ENCODE measurements around the gene DDX17. TPM values are rescaled to one million over a fixed set of nuclear protein-coding genes. Genes with fewer than 3 reads are reported as not detected.
"Not testable (repeated sequence)": the region's sequence is repeated elsewhere in the genome, so short reads cannot be mapped to it uniquely, and the experiment has no call there.

DDX17 gene
- total RNA-seq, 4 donors from 2014 or later, result 315 to 696 (median 363) TPM

DNA sequence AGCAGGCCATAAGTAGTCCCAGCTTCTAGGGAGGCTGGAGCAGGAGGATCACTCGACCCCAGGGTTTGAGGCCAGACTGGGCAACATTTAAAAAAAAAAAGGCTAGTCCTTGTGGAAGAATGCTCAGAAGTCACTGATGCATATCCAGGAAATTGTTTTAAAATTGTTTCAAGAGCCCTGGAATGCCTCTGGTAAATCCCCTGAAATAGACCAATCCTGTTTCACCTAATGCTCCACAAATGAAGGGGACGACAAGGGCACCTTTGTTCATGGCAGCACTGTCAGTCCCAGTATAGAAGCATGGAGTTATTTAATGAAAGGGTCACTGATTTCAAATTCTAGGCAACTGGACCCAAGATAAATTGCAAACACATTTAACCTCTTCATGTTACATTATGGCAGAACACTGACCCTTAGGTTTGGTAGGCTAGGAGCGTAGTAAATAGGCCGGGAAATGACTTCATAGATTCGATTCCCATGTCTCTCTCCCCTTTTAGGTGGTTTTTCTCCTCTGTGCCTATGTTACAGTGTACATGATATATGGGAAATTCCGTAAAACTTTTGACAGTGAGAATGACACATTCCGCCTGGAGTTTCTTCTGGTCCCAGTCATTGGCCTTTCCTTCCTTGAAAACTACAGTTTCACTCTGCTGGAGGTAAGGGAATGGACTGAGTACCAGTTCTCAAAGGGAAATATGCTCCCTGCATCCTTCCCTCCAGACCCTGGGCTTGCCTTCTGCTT, 26.8 kb downstream of the DDX17 start:
- Histone ChIP-seq H3K9me3 (no peaks in the 10 kb centered on the region), H3K27ac (no peak overlapping the region), H3K4me3 (no peak overlapping the region), H3K27me3 (no peaks in the 10 kb centered on the region), H3K36me3 (peaks cover 47% of the 10 kb centered on the region), H3K4me1 (no peaks in the 10 kb centered on the region)
- peak in 1 of 2 donors; percentile 16 for DNase-seq (ENCODE audit: low spot score in 2 of 2)
- WGBS, result 75% methylated on average over 7 of the region's 7 CpGs
- TF ChIP-seq POLR2A (IDR thresholded peaks at IDR 0.05) (no peak), EP300 (IDR thresholded peaks at IDR 0.05) (no peak), POLR2AphosphoS5 (IDR thresholded peaks at IDR 0.05) (no peak)
- TF ChIP-seq, protein P1, sequence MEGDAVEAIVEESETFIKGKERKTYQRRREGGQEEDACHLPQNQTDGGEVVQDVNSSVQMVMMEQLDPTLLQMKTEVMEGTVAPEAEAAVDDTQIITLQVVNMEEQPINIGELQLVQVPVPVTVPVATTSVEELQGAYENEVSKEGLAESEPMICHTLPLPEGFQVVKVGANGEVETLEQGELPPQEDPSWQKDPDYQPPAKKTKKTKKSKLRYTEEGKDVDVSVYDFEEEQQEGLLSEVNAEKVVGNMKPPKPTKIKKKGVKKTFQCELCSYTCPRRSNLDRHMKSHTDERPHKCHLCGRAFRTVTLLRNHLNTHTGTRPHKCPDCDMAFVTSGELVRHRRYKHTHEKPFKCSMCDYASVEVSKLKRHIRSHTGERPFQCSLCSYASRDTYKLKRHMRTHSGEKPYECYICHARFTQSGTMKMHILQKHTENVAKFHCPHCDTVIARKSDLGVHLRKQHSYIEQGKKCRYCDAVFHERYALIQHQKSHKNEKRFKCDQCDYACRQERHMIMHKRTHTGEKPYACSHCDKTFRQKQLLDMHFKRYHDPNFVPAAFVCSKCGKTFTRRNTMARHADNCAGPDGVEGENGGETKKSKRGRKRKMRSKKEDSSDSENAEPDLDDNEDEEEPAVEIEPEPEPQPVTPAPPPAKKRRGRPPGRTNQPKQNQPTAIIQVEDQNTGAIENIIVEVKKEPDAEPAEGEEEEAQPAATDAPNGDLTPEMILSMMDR (IDR thresholded peaks at IDR 0.05), result no peak

DNA sequence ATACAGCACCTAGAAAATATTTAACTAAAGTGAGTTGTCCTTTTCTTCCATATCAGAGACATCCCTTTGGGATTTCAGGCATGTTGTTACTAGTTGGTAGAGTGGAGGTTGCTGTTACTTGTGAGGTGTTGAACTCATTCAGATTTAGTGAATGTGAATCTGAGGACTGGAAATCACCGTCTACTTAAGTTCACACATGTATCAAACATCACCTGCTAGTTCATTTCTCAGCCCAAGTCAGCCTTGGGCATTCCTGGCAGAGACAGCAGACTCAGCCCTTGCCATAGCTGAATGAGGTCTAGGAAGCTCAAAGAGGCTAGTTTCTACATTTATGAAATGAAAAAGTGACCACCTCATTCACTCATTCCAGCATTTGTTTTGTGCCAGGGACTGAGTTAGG, 28.5 kb downstream of the DDX17 start:
- Histone ChIP-seq H3K9me3 (no peaks in the 10 kb centered on the region), H3K27me3 (no peaks in the 10 kb centered on the region), H3K36me3 (peaks cover 30% of the 10 kb centered on the region), H3K27ac (no peak overlapping the region), H3K4me1 (no peaks in the 10 kb centered on the region), H3K4me3 (no peak overlapping the region)
- DNase-seq (ENCODE audit: low spot score in 2 of 2), result no peak
- 36% methylated on average over 1 of the region's 1 CpG for WGBS
- TF ChIP-seq POLR2AphosphoS5 (IDR thresholded peaks at IDR 0.05) (no peak), POLR2A (IDR thresholded peaks at IDR 0.05) (no peak)

DNA sequence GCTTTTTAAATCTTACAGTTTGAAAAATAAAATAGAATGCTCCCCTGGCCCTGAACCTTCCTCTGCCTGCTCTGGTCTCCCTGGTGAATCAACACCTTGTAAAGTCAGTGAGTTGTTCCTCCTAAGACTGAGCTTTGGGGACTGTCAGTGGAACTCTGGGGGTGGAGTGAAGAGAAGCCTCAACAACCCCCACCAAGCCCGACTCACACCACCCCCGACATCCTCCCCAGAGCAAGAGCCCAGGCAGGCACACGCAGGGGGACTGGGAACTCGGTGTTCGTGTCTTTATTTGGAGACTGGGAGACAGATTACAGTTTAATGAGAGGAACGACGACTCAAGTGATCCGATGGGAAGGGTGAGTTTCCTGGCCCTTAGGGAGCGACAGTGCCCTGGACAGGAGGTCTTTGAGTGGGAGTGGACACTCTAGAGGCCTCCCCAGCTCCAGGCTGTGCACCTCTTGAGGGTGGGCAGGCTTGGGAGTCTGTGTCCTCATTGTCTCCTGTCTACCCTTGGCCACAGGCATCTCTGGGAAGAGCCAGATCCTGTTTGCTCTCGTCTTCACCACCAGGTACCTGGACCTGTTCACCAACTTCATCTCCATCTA, 32.0 kb downstream of the DDX17 start:
- peak in 1 of 2 donors; percentile 54 for DNase-seq (ENCODE audit: low spot score in 2 of 2)
- Histone ChIP-seq H3K27me3 (no peaks in the 10 kb centered on the region), H3K9me3 (no peaks in the 10 kb centered on the region), H3K36me3 (no peaks in the 10 kb centered on the region), H3K4me1 (peaks cover 2% of the 10 kb centered on the region), H3K4me3 (no peak overlapping the region), H3K27ac (no peak overlapping the region)
- WGBS, result 78% methylated on average over 10 of the region's 10 CpGs
- TF ChIP-seq POLR2A (IDR thresholded peaks at IDR 0.05) (no peak), POLR2AphosphoS5 (IDR thresholded peaks at IDR 0.05) (no peak)

DNA sequence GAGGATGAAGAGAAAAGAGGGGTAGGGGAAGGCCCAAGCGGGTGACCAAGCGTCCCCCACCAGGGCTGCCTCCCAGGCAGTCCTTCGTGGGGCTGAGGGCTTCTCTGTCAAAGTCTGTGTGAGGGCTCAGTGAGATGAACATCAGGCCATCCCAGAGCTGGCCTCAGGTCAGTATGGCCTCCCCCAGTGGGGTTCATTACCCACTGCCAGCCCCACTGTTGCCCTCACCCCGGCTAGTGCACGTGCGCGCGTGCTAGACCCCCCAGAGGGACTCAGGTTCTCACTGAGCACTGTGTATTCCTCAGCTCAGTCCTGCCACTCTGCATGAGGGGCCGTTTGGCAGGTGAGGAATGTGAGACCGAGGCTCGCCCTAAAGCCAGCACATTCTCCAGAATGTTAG, 34.9 kb downstream of the DDX17 start:
- Histone ChIP-seq H3K9me3 (no peaks in the 10 kb centered on the region), H3K4me1 (peaks cover 21% of the 10 kb centered on the region), H3K27me3 (peaks cover 3% of the 10 kb centered on the region), H3K27ac (no peak overlapping the region), H3K36me3 (no peaks in the 10 kb centered on the region), H3K4me3 (no peak overlapping the region)
- whole genome bisulfite sequencing, result 85% methylated on average over 3 of the region's 11 CpGs
- peak in 1 of 2 donors; percentile 44 for DNase-seq (ENCODE audit: low spot score in 2 of 2)
- TF ChIP-seq EP300 (IDR thresholded peaks at IDR 0.05) (no peak), POLR2AphosphoS5 (IDR thresholded peaks at IDR 0.05) (no peak), POLR2A (IDR thresholded peaks at IDR 0.05) (no peak)
- TF ChIP-seq, protein P1 (IDR thresholded peaks at IDR 0.05), result no peak

DNA sequence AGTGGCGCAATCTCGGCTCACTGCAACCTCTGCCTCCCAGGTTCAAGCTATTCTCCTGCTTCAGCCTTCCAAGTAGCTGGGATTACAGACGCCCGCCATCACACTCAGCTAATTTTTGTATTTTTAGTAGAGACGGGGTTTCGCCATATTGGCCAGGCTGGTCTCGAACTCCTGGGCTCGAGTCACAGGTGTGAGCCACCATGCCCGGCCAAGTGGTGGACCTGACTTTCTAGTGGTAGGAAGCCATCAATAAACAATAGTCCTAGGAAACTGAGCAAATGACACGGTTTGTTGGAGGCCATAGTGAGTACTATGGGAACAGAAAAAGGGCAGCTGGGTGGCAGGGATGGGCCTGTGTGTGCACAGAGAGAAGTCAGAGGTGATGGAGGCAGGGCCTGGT, 35.9 kb downstream of the DDX17 start:
- DNase-seq (ENCODE audit: low spot score in 2 of 2), result peak in 1 of 2 donors; percentile 33
- not testable (repeated sequence) for H3K9me3 ChIP-seq, H3K27me3 ChIP-seq, H3K36me3 ChIP-seq, H3K27ac ChIP-seq, H3K4me3 ChIP-seq
- WGBS, result 97% methylated on average over 10 of the region's 10 CpGs
- H3K4me1 ChIP-seq, result peaks cover 21% of the 10 kb centered on the region

DNA sequence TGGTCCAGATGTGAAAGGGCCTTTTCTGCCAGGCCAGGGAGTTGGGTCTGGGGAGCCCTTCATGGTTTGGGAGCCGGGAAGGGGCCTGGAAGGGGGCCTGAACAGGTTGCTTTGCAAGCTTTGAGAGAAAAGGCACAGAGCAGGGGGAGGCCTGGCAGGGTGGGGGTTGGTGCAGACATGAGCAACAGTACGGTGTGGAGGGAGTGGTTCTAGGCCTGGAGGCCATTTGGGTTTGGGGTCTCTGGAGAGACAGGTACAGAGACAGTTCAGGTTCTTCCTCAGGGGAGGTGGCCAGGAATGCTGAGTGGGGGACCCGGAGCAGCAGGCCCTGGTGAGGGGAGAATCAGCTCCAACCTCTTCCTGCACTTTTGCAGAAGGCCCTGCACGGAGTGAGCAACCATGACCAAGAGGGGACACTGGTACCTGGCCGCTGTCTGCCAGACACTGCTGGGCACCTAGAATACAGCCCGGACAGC, 36.8 kb downstream of the DDX17 start:
- TF ChIP-seq EP300 (IDR thresholded peaks at IDR 0.05) (no peak), POLR2AphosphoS5 (IDR thresholded peaks at IDR 0.05) (no peak), POLR2A (IDR thresholded peaks at IDR 0.05) (no peak)
- TF ChIP-seq, protein P1 (IDR thresholded peaks at IDR 0.05), result no peak

More for the DNA sequence above, 36.8 kb downstream of the DDX17 start:
- 95% methylated on average over 6 of the region's 6 CpGs for WGBS
- Histone ChIP-seq H3K9me3 (no peaks in the 10 kb centered on the region), H3K4me3 (no peak overlapping the region), H3K27me3 (peaks cover 3% of the 10 kb centered on the region), H3K4me1 (peaks cover 21% of the 10 kb centered on the region), H3K27ac (no peak overlapping the region), H3K36me3 (no peaks in the 10 kb centered on the region)
- DNase-seq (ENCODE audit: low spot score in 2 of 2), result no peak
